GM23338 (cell line): ENCODE data around the gene RTCA. TPM values are rescaled to one million over a fixed set of nuclear protein-coding genes. Genes with fewer than 3 reads are reported as not detected.
A peak's percentile ranks its signal among the peaks of the same experiment; 100 is the strongest.

Experiments used
- ATAC-seq: fragments of 200-7000 bp; cut with Tn5 transposase; 3 replicates; pipeline ENCODE4 v1.9.1; 2020
- DNase-seq: peaks from one replicate; pipeline ENCODE4 v3.0.0-alpha.2; 2015; ENCODE audit warnings: low spot score
- H2AFZ ChIP-seq: fragments of 200-600 bp; sonication (generic); 2 replicates; pipeline ENCODE4 v1.8.0; 2016; ENCODE audit warnings: antibody characterized with exemption, mild to moderate bottlenecking, moderate library complexity
- H3F3A ChIP-seq: fragments of 200-600 bp; sonication (generic); replicated peaks from 2 replicates; pipeline ENCODE4 v1.8.0; 2017; ENCODE audit warnings: antibody characterized with exemption, mixed run types, low read depth
- H3K27ac ChIP-seq: fragments of 200-600 bp; sonication (generic); 2 replicates; pipeline ENCODE4 v1.6.1; 2016; ENCODE audit warnings: low read depth
- H3K27me3 ChIP-seq: fragments of 200-600 bp; sonication (generic); 2 replicates; pipeline ENCODE4 v1.8.0; 2016; ENCODE audit warnings: mild to moderate bottlenecking, mixed run types, moderate library complexity; ENCODE audit not compliant: insufficient read depth
- H3K36me3 ChIP-seq: fragments of 200-600 bp; sonication (generic); 2 replicates; pipeline ENCODE4 v1.8.0; 2016; ENCODE audit warnings: mild to moderate bottlenecking; ENCODE audit not compliant: insufficient read depth
- H3K4me1 ChIP-seq: fragments of 200-600 bp; sonication (generic); 2 replicates; pipeline ENCODE4 v1.8.0; 2016; ENCODE audit warnings: mild to moderate bottlenecking, moderate library complexity; ENCODE audit not compliant: insufficient read depth
- H3K4me2 ChIP-seq: fragments of 200-600 bp; sonication (generic); 2 replicates; pipeline ENCODE4 v1.7.1; 2017; ENCODE audit warnings: mixed run types
- H3K4me3 ChIP-seq: fragments of 200-600 bp; sonication (generic); 2 replicates; pipeline ENCODE4 v1.6.1; 2016; ENCODE audit warnings: mixed run types
- H3K79me2 ChIP-seq: fragments of 200-600 bp; sonication (generic); replicated peaks from 2 replicates; pipeline ENCODE4 v1.8.0; 2017; ENCODE audit warnings: mild to moderate bottlenecking; ENCODE audit not compliant: insufficient read depth
- H3K9me2 ChIP-seq: fragments of 200-600 bp; sonication (generic); 2 replicates; pipeline ENCODE4 v1.8.0; 2017; ENCODE audit not compliant: insufficient read depth
- H4K20me1 ChIP-seq: fragments of 200-600 bp; sonication (generic); replicated peaks from 2 replicates; pipeline ENCODE4 v1.8.0; 2017; ENCODE audit warnings: mild to moderate bottlenecking; ENCODE audit not compliant: insufficient read depth
- H3K27ac Mint-ChIP-seq: 2 replicates; pipeline ENCODE4 v1.8.0; 2020; ENCODE audit warnings: inconsistent platforms, mild to moderate bottlenecking, moderate library complexity, mixed read lengths
- H3K27me3 Mint-ChIP-seq: 3 replicates; pipeline ENCODE4 v1.8.0; 2022; ENCODE audit warnings: low read depth, mild to moderate bottlenecking, moderate library complexity, mixed read lengths, inconsistent platforms; ENCODE audit not compliant: insufficient read depth, poor library complexity
- H3K36me3 Mint-ChIP-seq: 3 replicates; pipeline ENCODE4 v1.8.0; 2021; ENCODE audit warnings: low read depth, mild to moderate bottlenecking, inconsistent platforms, moderate library complexity, mixed read lengths
- H3K4me1 Mint-ChIP-seq: 3 replicates; pipeline ENCODE4 v1.8.0; 2020; ENCODE audit warnings: mild to moderate bottlenecking, inconsistent platforms, mixed read lengths
- H3K4me3 Mint-ChIP-seq: 3 replicates; pipeline ENCODE4 v1.8.0; 2021; ENCODE audit warnings: moderate library complexity, mild to moderate bottlenecking, inconsistent platforms, mixed read lengths
- H3K9me3 Mint-ChIP-seq: 3 replicates; pipeline ENCODE4 v1.8.0; 2020; ENCODE audit warnings: moderate library complexity, mild to moderate bottlenecking, inconsistent platforms, mixed read lengths
- CTCF ChIP-seq, 2 experiments: fragments of 200-600 bp in 1 of 2; sonication (generic) in 1 of 2; conservative IDR thresholded peaks; 2 replicates each; pipeline versions ENCODE4 v1.5.1 to v1.6.1; 2016 to 2017; ENCODE audit warnings: antibody characterized with exemption in 2 of 2, low read depth in 2 of 2, mild to moderate bottlenecking in 2 of 2, moderate library complexity in 1 of 2
- EZH2 ChIP-seq: fragments of 200-600 bp; sonication (generic); IDR thresholded peaks from one replicate; pipeline ENCODE4 v1.8.0; 2017; ENCODE audit warnings: antibody characterized with exemption, mild to moderate bottlenecking, low read depth; ENCODE audit not compliant: unreplicated experiment
- JUNB ChIP-seq: IDR thresholded peaks from one replicate; pipeline ENCODE4 v1.6.1; 2016; ENCODE audit warnings: antibody characterized with exemption; ENCODE audit not compliant: unreplicated experiment
- NANOG ChIP-seq: IDR thresholded peaks from 2 replicates; pipeline ENCODE4 v1.6.1; 2016; ENCODE audit warnings: antibody characterized with exemption, borderline replicate concordance
- POLR2AphosphoS5 ChIP-seq: IDR thresholded peaks from 2 replicates; pipeline ENCODE4 v1.6.1; 2016; ENCODE audit warnings: antibody characterized with exemption, low read depth
- ZNF114 ChIP-seq: fragments of 250-450 bp; sonication (Bioruptor Pico); IDR thresholded peaks from 2 replicates; pipeline ENCODE4 v1.5.0; 2020; ENCODE audit warnings: mild to moderate bottlenecking, moderate library complexity
- ZNF331 ChIP-seq: fragments of 250-450 bp; sonication (Bioruptor Pico); IDR thresholded peaks from 2 replicates; pipeline ENCODE4 v1.5.0; 2020; ENCODE audit warnings: low read depth, mild to moderate bottlenecking, moderate library complexity
- ZNF462 ChIP-seq: fragments of 250-450 bp; sonication (Bioruptor Pico); IDR thresholded peaks from 2 replicates; pipeline ENCODE4 v1.5.0; 2020; ENCODE audit warnings: mild to moderate bottlenecking, moderate library complexity
- polyA plus RNA-seq: library from polyadenylated mRNA; unstranded; fragments of >200 nt; fragmentation: Nextera tagmentation; extraction: Ambion mirVana; gene quantifications from 2 replicates; pipeline ENCODE4 v1.2.1, GENCODE V29; 2016
- total RNA-seq: library from RNA; depleted of rRNA; stranded (reverse); fragments of >200 nt; shearing (Covaris generic); gene quantifications from 2 replicates; pipeline ENCODE4 v1.2.3, GENCODE V29; 2014

The RTCA gene
- total and polyA plus RNA-seq, 2 experiments from 2014 or later: 36.6 TPM

- TF ChIP-seq ZNF462 (no peak), NANOG (no peak)
These were observed 55.1 kb downstream of the RTCA start (continued) for GRCh38 chr1:100321100-100321493.

- DNase-seq: no peak
- ATAC-seq: no peak
- peaks cover 16% of the 10 kb centered on the region; the same call in 2 of the 3 replicates for H3K36me3 Mint-ChIP-seq
- no peak overlapping the region for H3K27ac Mint-ChIP-seq
- Histone ChIP-seq H2AFZ (0 out of 2 replicates have a peak overlapping the region, but pooled peaks have one; percentile 8), H3K27me3 (no peaks in the 10 kb centered on the region), H4K20me1 (no peaks in the 10 kb centered on the region), H3F3A (no peaks in the 10 kb centered on the region), H3K9me2 (no peaks in the 10 kb centered on the region), H3K27ac (no peak overlapping the region), H3K4me1 (peaks cover 14% of the 10 kb centered on the region), H3K79me2 (no peaks in the 10 kb centered on the region), H3K4me3 (no peak overlapping the region), H3K4me2 (no peak overlapping the region), H3K36me3 (peaks cover 4% of the 10 kb centered on the region; the same call in 1 of the 2 replicates)
- no peak overlapping the region for H3K4me3 Mint-ChIP-seq
- peaks cover 11% of the 10 kb centered on the region for H3K27me3 Mint-ChIP-seq
- peaks cover 28% of the 10 kb centered on the region for H3K4me1 Mint-ChIP-seq
- peaks cover 22% of the 10 kb centered on the region for H3K9me3 Mint-ChIP-seq
- TF ChIP-seq NANOG (no peak), JUNB (no peak), ZNF331 (no peak), ZNF114 (CRISPR knock-in tag) (no peak), EZH2 (no peak), POLR2AphosphoS5 (no peak), CTCF (conservative IDR thresholded peaks at IDR 0.05; ENCODE audit: low read depth in 2 of 2) (no peak), ZNF462 (no peak)
These were observed 55.5 kb downstream of the RTCA start for GRCh38 chr1:100321506-100321905.
